Panc1 (cell line): ENCODE measurements around the gene ATXN7. TPM values are rescaled to one million over a fixed set of nuclear protein-coding genes. Genes with fewer than 3 reads are reported as not detected.

ENCODE experiments used
- ATAC-seq: fragments of 200-7000 bp; cut with Tn5 transposase; 2 replicates; pipeline ENCODE4 v1.9.1; 2020; ENCODE audit warnings: mild to moderate bottlenecking, moderate library complexity
- BruUV-seq: library from RNA; stranded (reverse); fragments of 400-500 nt; replicated peaks from 2 replicates; lab custom pipeline; 2021; lab: Mats Ljungman, UMichigan
- CTCF ChIA-PET: fragments of 300-600 bp; sonication (Branson Sonifier 250); formaldehyde crosslinking; loops from one replicate; lab custom pipeline; 2022; ENCODE audit warnings: antibody characterized with exemption; lab: Charles Lee
- POLR2A ChIA-PET: fragments of 300-600 bp; sonication (Branson Sonifier 250); formaldehyde crosslinking; loops from one replicate; lab custom pipeline; 2022; ENCODE audit warnings: antibody characterized with exemption; lab: Charles Lee
- DNase-seq: peaks from one replicate; pipeline ENCODE4 v3.0.0-alpha.2; 2010; ENCODE audit warnings: low read depth, low spot score
- H3K27ac ChIP-seq: 2 replicates; pipeline ENCODE4 v1.5.1; 2011; ENCODE audit warnings: mild to moderate bottlenecking, low read length, inconsistent platforms
- H3K27me3 ChIP-seq: fragments of 200-500 bp; sonication (Bioruptor generic); 2 replicates; pipeline ENCODE4 v1.6.0; 2014; ENCODE audit warnings: low read length, inconsistent platforms; ENCODE audit not compliant: control insufficient read depth, insufficient read depth
- H3K36me3 ChIP-seq: fragments of 200-500 bp; sonication (Bioruptor generic); 2 replicates; pipeline ENCODE4 v1.5.1; 2014; ENCODE audit warnings: inconsistent platforms, mild to moderate bottlenecking, low read length, moderate library complexity; ENCODE audit not compliant: control insufficient read depth, insufficient read depth
- H3K4me1 ChIP-seq: 2 replicates; pipeline ENCODE4 v1.5.1; 2011; ENCODE audit warnings: inconsistent platforms, mild to moderate bottlenecking, low read length, moderate library complexity; ENCODE audit not compliant: control insufficient read depth, insufficient read depth
- H3K4me3 ChIP-seq, 2 experiments: 2 replicates each; pipeline ENCODE4 v1.5.1; 2011 to 2012; ENCODE audit warnings: low read depth in 2 of 2, low read length in 2 of 2, mild to moderate bottlenecking in 2 of 2, inconsistent platforms in 1 of 2, moderate library complexity in 1 of 2
- H3K9me3 ChIP-seq: fragments of 200-500 bp; sonication (Bioruptor generic); 2 replicates; pipeline ENCODE4 v1.5.1; 2014; ENCODE audit warnings: low read depth, mild to moderate bottlenecking, inconsistent platforms, low read length, moderate library complexity; ENCODE audit not compliant: control insufficient read depth, insufficient read depth
- POLR2AphosphoS5 ChIP-seq: IDR thresholded peaks from 2 replicates; pipeline ENCODE4 v1.6.1; 2012; ENCODE audit warnings: mild to moderate bottlenecking, low read depth, low read length, moderate library complexity
- SIN3A ChIP-seq: IDR thresholded peaks from 2 replicates; pipeline ENCODE4 v1.6.1; 2012; ENCODE audit warnings: low read depth, mild to moderate bottlenecking, low read length, moderate library complexity, borderline replicate concordance; ENCODE audit not compliant: insufficient read depth
- TCF7L2 ChIP-seq: IDR thresholded peaks from 2 replicates; pipeline ENCODE4 v1.6.1; 2011; ENCODE audit warnings: mild to moderate bottlenecking, low read depth, low read length, inconsistent platforms
- in situ Hi-C: cut with HindIII; loops from 2 replicates; pipeline ENCODE4 v1.10.0; 2016; ENCODE audit warnings: low sequenced_read_pairs, low pct_unique_long_range_greater_than_20kb
- intact Hi-C: fragments of 100-400 bp; cut with micrococcal nuclease; formaldehyde crosslinking; loops from one replicate; pipeline ENCODE4 v1.10.0; 2022; ENCODE audit not compliant: unreplicated experiment
- total RNA-seq: library from RNA; stranded (reverse); gene quantifications from one replicate; pipeline ENCODE4 v1.2.1, GENCODE V29; 2021; ENCODE audit not compliant: unreplicated experiment
- TF ChIP-seq, protein P1 (sequence below), 2 experiments: IDR thresholded peaks; 2 replicates each; pipeline ENCODE4 v1.6.1; 2011 to 2012; ENCODE audit warnings: low read depth in 2 of 2, control low read depth in 1 of 2, low read length in 1 of 2, mild to moderate bottlenecking in 1 of 2, moderate library complexity in 1 of 2; ENCODE audit not compliant: insufficient read depth in 1 of 2
- TF ChIP-seq, protein P2 (sequence below): fragments of 450-650 bp; IDR thresholded peaks from 2 replicates; pipeline ENCODE4 v1.5.1; 2017; ENCODE audit warnings: mild to moderate bottlenecking

ATXN7 gene
- total RNA-seq, 1 experiment from 2014 or later: 17.3 TPM

DNA sequence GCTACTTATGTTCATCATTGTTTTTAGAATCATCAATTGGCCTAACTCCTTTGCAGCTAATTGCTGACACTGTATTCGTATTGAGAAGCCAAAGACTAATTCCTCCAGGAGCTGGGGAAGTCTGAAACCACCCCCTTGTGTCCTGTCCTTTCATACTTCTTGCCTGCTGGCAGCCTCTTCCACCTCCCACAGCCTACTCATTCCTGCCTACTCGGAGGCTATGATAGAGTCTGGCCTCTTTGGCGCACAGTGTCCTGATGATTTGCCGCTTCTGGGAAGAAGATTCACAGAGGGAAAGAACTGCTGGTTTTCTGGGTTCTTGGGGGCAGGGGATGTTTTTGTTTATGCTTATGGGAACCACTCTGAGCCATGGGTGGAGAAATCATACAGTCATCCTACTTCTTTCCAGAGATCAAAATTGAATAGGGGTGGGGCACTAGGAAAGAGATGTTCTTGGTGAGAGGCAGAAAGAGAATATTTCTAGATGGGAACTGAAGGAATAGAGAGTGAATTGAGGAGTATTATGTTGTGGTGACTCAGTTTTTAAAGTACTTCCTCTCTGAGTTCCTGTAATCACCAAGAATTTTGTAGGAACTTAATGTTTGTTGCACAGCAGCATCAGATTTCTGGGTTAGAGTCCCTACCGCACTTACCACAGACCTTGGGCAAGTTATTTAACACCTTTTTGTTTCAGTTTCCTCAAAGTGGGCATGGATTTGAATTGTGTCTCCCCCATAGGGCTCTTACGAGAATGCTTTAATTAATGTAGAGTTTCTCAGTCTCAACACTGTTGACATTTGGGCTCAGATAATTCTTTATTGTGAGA, 70.6 kb downstream of the ATXN7 start:
- ChIA-PET CTCF (no interaction called here), POLR2A (no interaction called here)
- H3K9me3 ChIP-seq: no peaks in the 10 kb centered on the region
- intact Hi-C loops: no loop called here
- H3K4me1 ChIP-seq: no peaks in the 10 kb centered on the region; the same call in 1 of the 2 replicates
- DNase-seq (no peak), ATAC-seq (no peak)
- BruUV-seq: no TSS peak
- no peak for TF ChIP-seq TCF7L2
- no peak for TF ChIP-seq POLR2AphosphoS5
- TF ChIP-seq SIN3A: no peak
- TF ChIP-seq, protein P1, sequence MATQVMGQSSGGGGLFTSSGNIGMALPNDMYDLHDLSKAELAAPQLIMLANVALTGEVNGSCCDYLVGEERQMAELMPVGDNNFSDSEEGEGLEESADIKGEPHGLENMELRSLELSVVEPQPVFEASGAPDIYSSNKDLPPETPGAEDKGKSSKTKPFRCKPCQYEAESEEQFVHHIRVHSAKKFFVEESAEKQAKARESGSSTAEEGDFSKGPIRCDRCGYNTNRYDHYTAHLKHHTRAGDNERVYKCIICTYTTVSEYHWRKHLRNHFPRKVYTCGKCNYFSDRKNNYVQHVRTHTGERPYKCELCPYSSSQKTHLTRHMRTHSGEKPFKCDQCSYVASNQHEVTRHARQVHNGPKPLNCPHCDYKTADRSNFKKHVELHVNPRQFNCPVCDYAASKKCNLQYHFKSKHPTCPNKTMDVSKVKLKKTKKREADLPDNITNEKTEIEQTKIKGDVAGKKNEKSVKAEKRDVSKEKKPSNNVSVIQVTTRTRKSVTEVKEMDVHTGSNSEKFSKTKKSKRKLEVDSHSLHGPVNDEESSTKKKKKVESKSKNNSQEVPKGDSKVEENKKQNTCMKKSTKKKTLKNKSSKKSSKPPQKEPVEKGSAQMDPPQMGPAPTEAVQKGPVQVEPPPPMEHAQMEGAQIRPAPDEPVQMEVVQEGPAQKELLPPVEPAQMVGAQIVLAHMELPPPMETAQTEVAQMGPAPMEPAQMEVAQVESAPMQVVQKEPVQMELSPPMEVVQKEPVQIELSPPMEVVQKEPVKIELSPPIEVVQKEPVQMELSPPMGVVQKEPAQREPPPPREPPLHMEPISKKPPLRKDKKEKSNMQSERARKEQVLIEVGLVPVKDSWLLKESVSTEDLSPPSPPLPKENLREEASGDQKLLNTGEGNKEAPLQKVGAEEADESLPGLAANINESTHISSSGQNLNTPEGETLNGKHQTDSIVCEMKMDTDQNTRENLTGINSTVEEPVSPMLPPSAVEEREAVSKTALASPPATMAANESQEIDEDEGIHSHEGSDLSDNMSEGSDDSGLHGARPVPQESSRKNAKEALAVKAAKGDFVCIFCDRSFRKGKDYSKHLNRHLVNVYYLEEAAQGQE (IDR thresholded peaks at IDR 0.05; ENCODE audit: insufficient read depth in 1 of 2, low read depth in 2 of 2, low read length in 1 of 2): no peak
- TF ChIP-seq, protein P2, sequence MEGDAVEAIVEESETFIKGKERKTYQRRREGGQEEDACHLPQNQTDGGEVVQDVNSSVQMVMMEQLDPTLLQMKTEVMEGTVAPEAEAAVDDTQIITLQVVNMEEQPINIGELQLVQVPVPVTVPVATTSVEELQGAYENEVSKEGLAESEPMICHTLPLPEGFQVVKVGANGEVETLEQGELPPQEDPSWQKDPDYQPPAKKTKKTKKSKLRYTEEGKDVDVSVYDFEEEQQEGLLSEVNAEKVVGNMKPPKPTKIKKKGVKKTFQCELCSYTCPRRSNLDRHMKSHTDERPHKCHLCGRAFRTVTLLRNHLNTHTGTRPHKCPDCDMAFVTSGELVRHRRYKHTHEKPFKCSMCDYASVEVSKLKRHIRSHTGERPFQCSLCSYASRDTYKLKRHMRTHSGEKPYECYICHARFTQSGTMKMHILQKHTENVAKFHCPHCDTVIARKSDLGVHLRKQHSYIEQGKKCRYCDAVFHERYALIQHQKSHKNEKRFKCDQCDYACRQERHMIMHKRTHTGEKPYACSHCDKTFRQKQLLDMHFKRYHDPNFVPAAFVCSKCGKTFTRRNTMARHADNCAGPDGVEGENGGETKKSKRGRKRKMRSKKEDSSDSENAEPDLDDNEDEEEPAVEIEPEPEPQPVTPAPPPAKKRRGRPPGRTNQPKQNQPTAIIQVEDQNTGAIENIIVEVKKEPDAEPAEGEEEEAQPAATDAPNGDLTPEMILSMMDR: no peak
- in situ Hi-C loops: no loop called here
- H3K36me3 ChIP-seq: no peaks in the 10 kb centered on the region
- no peak overlapping the region for H3K4me3 ChIP-seq
- H3K27me3 ChIP-seq: no peaks in the 10 kb centered on the region
- no peak overlapping the region for H3K27ac ChIP-seq

DNA sequence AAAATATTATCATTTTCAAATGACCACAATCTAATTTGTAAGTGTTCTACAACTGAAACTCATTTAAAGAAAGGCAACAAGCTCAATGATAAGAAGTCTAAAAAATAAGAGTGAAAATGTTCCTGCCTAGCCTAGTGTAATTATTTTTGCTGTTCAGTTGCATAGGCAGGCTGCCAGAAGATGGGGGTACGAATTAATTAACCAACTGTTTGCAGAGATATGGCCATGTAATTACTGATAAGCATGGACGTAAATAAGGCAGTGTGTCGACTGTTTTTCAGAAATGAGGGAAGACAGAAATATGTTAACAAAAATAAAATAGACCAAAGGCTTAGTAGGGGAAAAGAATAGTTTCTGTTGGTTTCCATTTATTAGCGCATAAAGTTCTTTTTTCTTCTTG, 73.3 kb downstream of the ATXN7 start:
- in situ Hi-C loops: no loop called here
- CTCF ChIA-PET: no interaction called here

More for the DNA sequence above, 73.3 kb downstream of the ATXN7 start:
- intact Hi-C loops: no loop called here
- no peaks in the 10 kb centered on the region for H3K9me3 ChIP-seq
- no peaks in the 10 kb centered on the region for H3K36me3 ChIP-seq
- no TSS peak for BruUV-seq
- POLR2A ChIA-PET: no interaction called here
- H3K27me3 ChIP-seq: no peaks in the 10 kb centered on the region
- TF ChIP-seq TCF7L2: no peak
- TF ChIP-seq, protein P1 (IDR thresholded peaks at IDR 0.05; ENCODE audit: insufficient read depth in 1 of 2, low read depth in 2 of 2, low read length in 1 of 2): no peak
- TF ChIP-seq, protein P2: no peak
- TF ChIP-seq POLR2AphosphoS5: no peak
- no peak for TF ChIP-seq SIN3A
- no peaks in the 10 kb centered on the region; the same call in none of the 2 replicates for H3K4me1 ChIP-seq
- ATAC-seq (no peak), DNase-seq (no peak)
- no peak overlapping the region for H3K27ac ChIP-seq
- H3K4me3 ChIP-seq: no peak overlapping the region
